GM18951 (cell line): Measurements from ENCODE around the gene IQSEC1.

Experiments
- POLR2A ChIP-seq: IDR thresholded peaks from 4 replicates; pipeline ENCODE4 v1.6.1; 2011; ENCODE audit warnings: mild to moderate bottlenecking; ENCODE audit not compliant: insufficient read length, insufficient read depth; ENCODE audit errors: extremely low read depth
- in situ Hi-C: fragments of 300-500 bp; cut with MboI; formaldehyde crosslinking; loops from one replicate; pipeline ENCODE4 v1.12.0; 2022; ENCODE audit warnings: low sequenced_read_pairs, mixed read lengths, inconsistent platforms; ENCODE audit not compliant: unreplicated experiment

IQSEC1 gene

DNA sequence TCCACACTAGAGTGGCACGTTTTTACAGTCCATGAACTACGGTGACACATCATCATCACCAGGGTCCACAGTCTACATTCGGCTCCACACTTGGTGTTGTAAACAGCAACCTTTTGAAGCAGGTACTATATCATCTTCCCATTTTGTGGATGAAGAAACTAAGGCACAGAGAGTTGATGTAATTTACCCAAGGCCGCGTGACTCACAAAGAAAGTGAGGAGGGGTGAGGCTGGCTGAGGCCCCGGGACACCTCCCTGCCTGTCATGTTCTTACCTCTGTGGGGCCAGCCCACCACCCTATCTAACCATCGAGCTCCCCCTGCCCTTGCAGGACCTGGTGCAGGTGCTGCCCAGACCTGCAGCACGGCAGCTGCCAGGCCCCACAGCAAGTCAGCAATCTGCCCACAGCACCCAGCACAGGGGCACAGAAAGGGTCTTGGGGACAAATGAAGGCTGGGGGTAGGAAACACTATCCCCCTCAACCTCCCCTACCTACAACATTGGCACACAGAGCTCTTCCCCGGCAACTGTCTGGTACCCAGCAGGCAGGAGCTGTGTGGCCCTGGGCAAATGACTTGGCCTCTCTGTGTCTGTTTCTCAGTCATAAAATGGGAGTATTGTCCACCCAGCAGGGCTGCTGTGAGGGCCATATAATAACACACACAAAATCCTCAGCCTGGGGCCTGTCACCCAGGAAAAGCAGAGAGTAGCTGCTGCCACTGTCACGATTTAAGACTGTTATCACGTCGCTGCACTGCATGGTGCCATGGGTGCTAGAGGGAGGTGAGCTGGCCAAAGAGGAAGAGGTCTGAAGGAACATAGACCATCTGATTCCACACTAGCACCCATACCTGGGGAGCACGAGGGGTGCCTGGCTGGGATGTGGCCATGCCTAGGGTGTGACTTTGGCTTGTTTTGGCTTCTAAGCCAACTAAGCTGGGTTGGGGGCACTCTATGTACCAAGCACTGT, 115.1 kb downstream of the IQSEC1 start:
- no peak for TF ChIP-seq POLR2A
- in situ Hi-C loops, result no loop called here

GRCh38 chr3:12957339-12957738, 115.9 kb downstream of the IQSEC1 start:
- in situ Hi-C loops, result no loop called here
- TF ChIP-seq POLR2A, result no peak

GRCh38 chr3:12956316-12956660, 116.9 kb downstream of the IQSEC1 start:
- no peak for TF ChIP-seq POLR2A
- in situ Hi-C loops, result no loop called here

- no peak for TF ChIP-seq POLR2A
- in situ Hi-C loops, result no loop called here
These were observed 117.4 kb downstream of the IQSEC1 start for GRCh38 chr3:12955651-12956315.

GRCh38 chr3:12954891-12955650, 118.2 kb downstream of the IQSEC1 start:
- in situ Hi-C loops, result no loop called here
- TF ChIP-seq POLR2A, result no peak

GRCh38 chr3:12954180-12954579, 119.0 kb downstream of the IQSEC1 start:
- in situ Hi-C loops, result no loop called here
- no peak for TF ChIP-seq POLR2A

DNA sequence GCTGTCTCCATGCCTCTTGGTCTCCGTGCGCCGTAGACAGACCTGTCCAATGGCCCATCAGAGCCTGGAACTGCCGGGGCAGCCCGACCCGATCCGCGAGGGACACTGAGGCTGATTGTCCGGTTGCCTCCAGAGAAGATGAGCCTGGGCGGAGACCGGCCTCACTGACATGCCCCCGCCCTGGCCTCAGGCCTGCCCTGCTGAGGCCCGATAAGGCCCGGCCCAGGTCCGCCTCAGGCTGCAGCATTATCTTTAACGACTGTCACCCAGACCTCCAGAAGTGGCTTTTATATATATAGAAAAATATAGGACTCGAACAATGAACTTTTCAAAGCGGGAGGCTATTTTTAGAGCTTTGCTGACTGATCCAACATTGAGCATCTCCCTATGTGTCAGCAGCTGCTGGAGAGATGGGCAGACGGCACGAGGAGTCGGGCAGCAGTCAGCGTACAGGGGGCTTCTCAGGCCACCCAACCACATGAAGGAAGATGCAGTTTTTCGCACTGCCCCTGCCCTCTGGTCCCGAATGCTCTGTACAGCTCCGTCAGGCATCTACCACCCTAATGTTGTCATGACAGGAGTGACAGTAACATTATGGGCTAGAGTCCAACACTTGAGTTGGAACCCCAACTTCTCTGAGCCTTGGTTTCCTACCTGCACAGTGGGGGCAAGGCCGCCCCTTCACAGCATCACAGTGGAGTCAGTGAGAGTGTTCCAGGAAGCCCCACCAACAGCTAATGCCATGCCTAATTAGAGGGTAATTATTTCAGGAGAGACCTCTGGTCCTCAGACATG, 119.8 kb downstream of the IQSEC1 start:
- no peak for TF ChIP-seq POLR2A
- in situ Hi-C loops, result no loop called here

GRCh38 chr3:12952343-12953200, 120.7 kb downstream of the IQSEC1 start:
- in situ Hi-C loops, result no loop called here
- TF ChIP-seq POLR2A, result no peak

GRCh38 chr3:12948891-12949711, 124.1 kb downstream of the IQSEC1 start:
- TF ChIP-seq POLR2A, result no peak

GRCh38 chr3:12948371-12948770, 124.9 kb downstream of the IQSEC1 start:
- no peak for TF ChIP-seq POLR2A
- in situ Hi-C loops, result no loop called here

More at GRCh38 chr3:12948891-12949711, 124.1 kb downstream of the IQSEC1 start:
- in situ Hi-C loops, result no loop called here
